Brain microvascular endothelial cell (primary cell): ENCODE data around the gene GCC1.
"Not testable (repeated sequence)": the region's sequence is repeated elsewhere in the genome, so short reads cannot be mapped to it uniquely, and the experiment has no call there.

Experiments
- DNase-seq: peaks from one replicate; pipeline ENCODE4 v3.0.0-alpha.2; 2020
- H3K27ac ChIP-seq: fragments of 250-450 bp; sonication (Bioruptor Pico); 2 replicates; pipeline ENCODE4 v1.5.1; 2020; ENCODE audit warnings: mild to moderate bottlenecking, moderate library complexity
- H3K27me3 ChIP-seq: fragments of 250-450 bp; sonication (Bioruptor Pico); replicated peaks from 2 replicates; pipeline ENCODE4 v1.5.1; 2020; ENCODE audit warnings: mild to moderate bottlenecking
- H3K36me3 ChIP-seq: fragments of 250-450 bp; sonication (Bioruptor Pico); replicated peaks from 2 replicates; pipeline ENCODE4 v1.5.1; 2020; ENCODE audit warnings: mild to moderate bottlenecking
- H3K4me3 ChIP-seq: 2 replicates; pipeline ENCODE4 v1.5.1; 2011; ENCODE audit warnings: low read depth, mild to moderate bottlenecking, control low read depth, low read length, moderate library complexity
- CTCF ChIP-seq: IDR thresholded peaks from 2 replicates; pipeline ENCODE4 v1.5.1; 2011; ENCODE audit warnings: low read depth, mild to moderate bottlenecking, moderate library complexity, low read length, control low read depth, inconsistent platforms; ENCODE audit errors: missing control alignments
- in situ Hi-C: cut with HindIII; loops from 2 replicates; pipeline ENCODE4 v1.10.0; 2017; ENCODE audit warnings: low sequenced_read_pairs, low pct_ligation_motif_present

The GCC1 gene

GRCh38 chr7:127541548-127541947, 43.8 kb downstream of the GCC1 start:
- no peak for DNase-seq
- no peaks in the 10 kb centered on the region for H3K36me3 ChIP-seq
- in situ Hi-C loops, result no loop called here
- H3K27me3 ChIP-seq, result peaks cover 8% of the 10 kb centered on the region
- H3K27ac ChIP-seq, result no peak overlapping the region
- TF ChIP-seq CTCF, result no peak
- H3K4me3 ChIP-seq, result no peak overlapping the region

GRCh38 chr7:127540461-127540860, 44.9 kb downstream of the GCC1 start:
- H3K27ac ChIP-seq, DNase-seq, in situ Hi-C loops: not testable (repeated sequence)

GRCh38 chr7:127539116-127539515, 46.3 kb downstream of the GCC1 start:
- in situ Hi-C loops, result no loop called here
- DNase-seq, result no peak
- no peak for TF ChIP-seq CTCF
- no peaks in the 10 kb centered on the region for H3K36me3 ChIP-seq
- H3K27ac ChIP-seq, result no peak overlapping the region
- H3K4me3 ChIP-seq, result no peak overlapping the region
- H3K27me3 ChIP-seq, result peaks cover 21% of the 10 kb centered on the region

More at GRCh38 chr7:127540461-127540860, 44.9 kb downstream of the GCC1 start:
- H3K4me3 ChIP-seq, H3K36me3 ChIP-seq: not testable (repeated sequence)
- peaks cover 15% of the 10 kb centered on the region for H3K27me3 ChIP-seq

GRCh38 chr7:127536741-127537140, 48.7 kb downstream of the GCC1 start:
- peak overlapping the region; percentile 9 for H3K4me3 ChIP-seq
- H3K36me3 ChIP-seq, result no peaks in the 10 kb centered on the region
- TF ChIP-seq CTCF, result no peak
- H3K27ac ChIP-seq, result no peak overlapping the region
- DNase-seq, result no peak
- in situ Hi-C loops, result no loop called here
- H3K27me3 ChIP-seq, result peaks cover 21% of the 10 kb centered on the region

GRCh38 chr7:127536394-127536691, 49.1 kb downstream of the GCC1 start:
- no peaks in the 10 kb centered on the region for H3K36me3 ChIP-seq
- no peak overlapping the region for H3K4me3 ChIP-seq
- H3K27ac ChIP-seq, result no peak overlapping the region
- no peak for DNase-seq
- in situ Hi-C loops, result no loop called here
- peaks cover 21% of the 10 kb centered on the region for H3K27me3 ChIP-seq
- TF ChIP-seq CTCF, result no peak

- Histone ChIP-seq H3K36me3 (no peaks in the 10 kb centered on the region), H3K27me3 (peaks cover 21% of the 10 kb centered on the region), H3K27ac (no peak overlapping the region), H3K4me3 (no peak overlapping the region)
- TF ChIP-seq CTCF, result no peak
- no peak for DNase-seq
- in situ Hi-C loops, result no loop called here
Measured at GRCh38 chr7:127535546-127536393, 49.6 kb downstream of the GCC1 start.
